ENCODE data around the gene TBC1D22A. TPM values are rescaled to one million over a fixed set of nuclear protein-coding genes. Genes with fewer than 3 reads are reported as not detected.

The TBC1D22A gene
- total RNA-seq, 1 donor from 2014 or later: 18.9 TPM

GRCh38 chr22:46902436-46902835 lies 140.0 kb downstream of the TBC1D22A start:
- Mint-ChIP-seq H3K9me3 (ENCODE audit: low read depth) (no peaks in the 10 kb centered on the region), H3K27me3 (ENCODE audit: low read depth) (no peaks in the 10 kb centered on the region), H3K4me3 (ENCODE audit: unreplicated experiment) (no peak overlapping the region), H3K4me1 (ENCODE audit: low read depth) (no peaks in the 10 kb centered on the region), H3K27ac (ENCODE audit: unreplicated experiment) (no peak overlapping the region), H3K36me3 (ENCODE audit: low read depth) (peaks cover 3% of the 10 kb centered on the region)
- no peak for TF ChIP-seq CTCF (IDR thresholded peaks at IDR 0.05)
- no peak for DNase-seq (ENCODE audit: low spot score)

GRCh38 chr22:46902998-46903916 lies 140.8 kb downstream of the TBC1D22A start:
- H3K4me3 Mint-ChIP-seq (ENCODE audit: unreplicated experiment): no peak overlapping the region
- no peak for TF ChIP-seq CTCF (IDR thresholded peaks at IDR 0.05)
- H3K27me3 Mint-ChIP-seq (ENCODE audit: low read depth): no peaks in the 10 kb centered on the region
- H3K9me3 Mint-ChIP-seq (ENCODE audit: low read depth): no peaks in the 10 kb centered on the region
- H3K27ac Mint-ChIP-seq (ENCODE audit: unreplicated experiment): no peak overlapping the region
- DNase-seq (ENCODE audit: low spot score): no peak
- no peaks in the 10 kb centered on the region for H3K4me1 Mint-ChIP-seq (ENCODE audit: low read depth)
- H3K36me3 Mint-ChIP-seq (ENCODE audit: low read depth): peaks cover 3% of the 10 kb centered on the region

- no peak for TF ChIP-seq CTCF (IDR thresholded peaks at IDR 0.05)
- Mint-ChIP-seq H3K4me1 (ENCODE audit: low read depth) (no peaks in the 10 kb centered on the region), H3K27ac (ENCODE audit: unreplicated experiment) (no peak overlapping the region), H3K36me3 (ENCODE audit: low read depth) (peaks cover 3% of the 10 kb centered on the region), H3K9me3 (ENCODE audit: low read depth) (no peaks in the 10 kb centered on the region), H3K4me3 (ENCODE audit: unreplicated experiment) (no peak overlapping the region), H3K27me3 (ENCODE audit: low read depth) (no peaks in the 10 kb centered on the region)
- no peak for DNase-seq (ENCODE audit: low spot score)
These were observed 143.0 kb downstream of the TBC1D22A start for GRCh38 chr22:46905415-46905814.

- Mint-ChIP-seq H3K27me3 (ENCODE audit: low read depth) (no peaks in the 10 kb centered on the region), H3K4me1 (ENCODE audit: low read depth) (no peaks in the 10 kb centered on the region), H3K9me3 (ENCODE audit: low read depth) (no peaks in the 10 kb centered on the region), H3K36me3 (ENCODE audit: low read depth) (peaks cover 3% of the 10 kb centered on the region), H3K27ac (ENCODE audit: unreplicated experiment) (no peak overlapping the region), H3K4me3 (ENCODE audit: unreplicated experiment) (no peak overlapping the region)
- DNase-seq (ENCODE audit: low spot score): no peak
- no peak for TF ChIP-seq CTCF (IDR thresholded peaks at IDR 0.05)
These were observed 143.4 kb downstream of the TBC1D22A start for GRCh38 chr22:46905834-46906233.

GRCh38 chr22:46906326-46907045 lies 144.0 kb downstream of the TBC1D22A start:
- Mint-ChIP-seq H3K36me3 (ENCODE audit: low read depth) (peaks cover 4% of the 10 kb centered on the region), H3K27me3 (ENCODE audit: low read depth) (no peaks in the 10 kb centered on the region), H3K9me3 (ENCODE audit: low read depth) (no peaks in the 10 kb centered on the region), H3K4me1 (ENCODE audit: low read depth) (no peaks in the 10 kb centered on the region), H3K4me3 (ENCODE audit: unreplicated experiment) (no peak overlapping the region), H3K27ac (ENCODE audit: unreplicated experiment) (no peak overlapping the region)
- no peak for DNase-seq (ENCODE audit: low spot score)
- no peak for TF ChIP-seq CTCF (IDR thresholded peaks at IDR 0.05)
